Loucy (cell line): ENCODE data around the gene NUDT3.

Experiments
- H2AFZ ChIP-seq: fragments of 200-600 bp; sonication (generic); 2 replicates; pipeline ENCODE4 v1.6.0; 2016; ENCODE audit warnings: antibody characterized with exemption, mild to moderate bottlenecking, low read length, moderate library complexity
- H3F3A ChIP-seq: fragments of 200-600 bp; 2 replicates; pipeline ENCODE4 v1.6.0; 2016; ENCODE audit warnings: antibody characterized with exemption, low read depth, mild to moderate bottlenecking
- H3K27me3 ChIP-seq: fragments of 200-600 bp; sonication (generic); 2 replicates; pipeline ENCODE4 v1.6.1; 2014; ENCODE audit warnings: low read length, mild to moderate bottlenecking; ENCODE audit not compliant: insufficient read depth, poor library complexity, severe bottlenecking
- H3K36me3 ChIP-seq: fragments of 200-600 bp; sonication (generic); 2 replicates; pipeline ENCODE4 v1.6.1; 2016; ENCODE audit warnings: low read length; ENCODE audit not compliant: insufficient read depth
- H3K4me1 ChIP-seq: fragments of 200-600 bp; sonication (generic); 2 replicates; pipeline ENCODE4 v1.5.1; 2014; ENCODE audit warnings: low read length, mild to moderate bottlenecking; ENCODE audit not compliant: insufficient read depth, poor library complexity, severe bottlenecking
- H3K4me2 ChIP-seq: fragments of 200-600 bp; sonication (generic); 2 replicates; pipeline ENCODE4 v1.6.0; 2014; ENCODE audit warnings: antibody characterized with exemption, low read length, low read depth, mild to moderate bottlenecking; ENCODE audit not compliant: poor library complexity, severe bottlenecking
- H3K4me3 ChIP-seq: fragments of 200-600 bp; sonication (generic); 2 replicates; pipeline ENCODE4 v1.5.1; 2014; ENCODE audit warnings: low read length, mild to moderate bottlenecking, mixed read lengths; ENCODE audit not compliant: poor library complexity, severe bottlenecking
- H3K79me2 ChIP-seq: fragments of 200-600 bp; sonication (generic); 2 replicates; pipeline ENCODE4 v1.6.1; 2014; ENCODE audit warnings: low read length; ENCODE audit not compliant: insufficient read depth
- H3K9ac ChIP-seq: fragments of 200-600 bp; sonication (generic); 2 replicates; pipeline ENCODE4 v1.6.0; 2014; ENCODE audit warnings: mild to moderate bottlenecking, low read depth, low read length, moderate library complexity; ENCODE audit not compliant: poor library complexity, severe bottlenecking
- H3K9me2 ChIP-seq: fragments of 200-600 bp; sonication (generic); replicated peaks from 2 replicates; pipeline ENCODE4 v1.6.1; 2016; ENCODE audit warnings: low read depth, low read length, mixed read lengths
- H3K9me3 ChIP-seq: fragments of 200-600 bp; sonication (generic); 2 replicates; pipeline ENCODE4 v1.6.1; 2014; ENCODE audit warnings: mild to moderate bottlenecking, antibody characterized with exemption, low read length, low read depth; ENCODE audit not compliant: insufficient read depth
- H4K20me1 ChIP-seq: fragments of 200-600 bp; sonication (generic); 2 replicates; pipeline ENCODE4 v1.6.0; 2014; ENCODE audit warnings: antibody characterized with exemption, low read length, mild to moderate bottlenecking; ENCODE audit not compliant: insufficient read depth, poor library complexity, severe bottlenecking
- EZH2phosphoT487 ChIP-seq: fragments of 200-600 bp; IDR thresholded peaks from 2 replicates; pipeline ENCODE4 v1.6.1; 2018; ENCODE audit warnings: antibody characterized with exemption, mild to moderate bottlenecking, moderate library complexity, borderline replicate concordance
- TF ChIP-seq, protein P1 (sequence below): fragments of 200-600 bp; sonication (generic); conservative IDR thresholded peaks from 2 replicates; pipeline ENCODE4 v1.5.1; 2014; ENCODE audit warnings: mild to moderate bottlenecking, antibody characterized with exemption, low read length

The NUDT3 gene

GRCh38 chr6:34232901-34233300, 159.6 kb downstream of the NUDT3 start:
- H3K9me3 ChIP-seq: no peaks in the 10 kb centered on the region
- peaks cover 5% of the 10 kb centered on the region for H3K79me2 ChIP-seq
- no peaks in the 10 kb centered on the region for H3K36me3 ChIP-seq
- no peaks in the 10 kb centered on the region for H3K27me3 ChIP-seq
- H3K4me2 ChIP-seq: no peak overlapping the region
- H3K9ac ChIP-seq: no peak overlapping the region
- no peak overlapping the region for H3K4me3 ChIP-seq
- H3F3A ChIP-seq: 0 out of 2 replicates have a peak, but pooled peaks cover 6% of the 10 kb centered on the region
- no peaks in the 10 kb centered on the region for H3K9me2 ChIP-seq
- H3K4me1 ChIP-seq: peaks cover 6% of the 10 kb centered on the region
- TF ChIP-seq EZH2phosphoT487: no peak
- TF ChIP-seq, protein P1, sequence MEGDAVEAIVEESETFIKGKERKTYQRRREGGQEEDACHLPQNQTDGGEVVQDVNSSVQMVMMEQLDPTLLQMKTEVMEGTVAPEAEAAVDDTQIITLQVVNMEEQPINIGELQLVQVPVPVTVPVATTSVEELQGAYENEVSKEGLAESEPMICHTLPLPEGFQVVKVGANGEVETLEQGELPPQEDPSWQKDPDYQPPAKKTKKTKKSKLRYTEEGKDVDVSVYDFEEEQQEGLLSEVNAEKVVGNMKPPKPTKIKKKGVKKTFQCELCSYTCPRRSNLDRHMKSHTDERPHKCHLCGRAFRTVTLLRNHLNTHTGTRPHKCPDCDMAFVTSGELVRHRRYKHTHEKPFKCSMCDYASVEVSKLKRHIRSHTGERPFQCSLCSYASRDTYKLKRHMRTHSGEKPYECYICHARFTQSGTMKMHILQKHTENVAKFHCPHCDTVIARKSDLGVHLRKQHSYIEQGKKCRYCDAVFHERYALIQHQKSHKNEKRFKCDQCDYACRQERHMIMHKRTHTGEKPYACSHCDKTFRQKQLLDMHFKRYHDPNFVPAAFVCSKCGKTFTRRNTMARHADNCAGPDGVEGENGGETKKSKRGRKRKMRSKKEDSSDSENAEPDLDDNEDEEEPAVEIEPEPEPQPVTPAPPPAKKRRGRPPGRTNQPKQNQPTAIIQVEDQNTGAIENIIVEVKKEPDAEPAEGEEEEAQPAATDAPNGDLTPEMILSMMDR: no peak
- H2AFZ ChIP-seq: no peak overlapping the region
- no peaks in the 10 kb centered on the region for H4K20me1 ChIP-seq

DNA sequence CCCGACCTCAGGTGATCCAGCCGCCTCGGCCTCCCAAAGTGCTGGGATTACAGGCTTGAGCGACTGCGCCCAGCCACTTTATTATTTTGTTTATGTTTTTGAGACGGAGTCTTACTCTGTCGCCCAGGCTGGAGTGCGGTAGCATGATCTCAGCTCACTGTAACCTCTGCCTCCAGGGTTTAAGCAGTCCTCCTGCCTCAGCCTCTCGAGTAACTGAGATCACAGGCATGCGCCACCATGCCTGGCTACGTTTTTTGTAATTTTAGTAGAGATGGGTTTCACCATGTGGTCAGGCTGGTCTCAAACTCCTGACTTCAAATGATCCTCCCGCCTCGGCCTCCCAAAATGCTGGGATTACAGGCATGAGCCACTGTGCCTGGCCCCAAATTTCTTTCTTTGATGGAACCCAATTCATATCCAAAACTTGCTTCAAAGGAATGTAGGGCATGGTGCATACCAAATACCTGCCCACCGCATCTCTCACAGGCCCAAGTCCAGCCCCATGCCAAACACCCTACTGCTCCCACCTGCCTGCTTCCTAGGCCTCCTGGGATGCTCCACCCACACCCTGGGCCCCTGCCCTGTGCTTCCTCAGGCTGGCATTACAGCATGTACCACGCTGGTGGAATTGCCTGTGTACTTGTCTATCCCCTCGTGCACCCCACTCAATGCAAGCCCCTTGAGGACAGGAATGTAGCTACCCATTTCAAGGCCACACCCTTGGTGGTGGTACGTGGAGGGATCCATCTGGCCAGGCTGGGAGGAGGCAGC, 160.7 kb downstream of the NUDT3 start:
- Histone ChIP-seq H3K4me3 (no peak overlapping the region), H3K27me3 (no peaks in the 10 kb centered on the region), H3K36me3 (no peaks in the 10 kb centered on the region), H3F3A (0 out of 2 replicates have a peak, but pooled peaks cover 6% of the 10 kb centered on the region), H3K9ac (no peak overlapping the region), H4K20me1 (no peaks in the 10 kb centered on the region), H3K79me2 (no peaks in the 10 kb centered on the region), H3K4me2 (no peak overlapping the region), H3K9me3 (no peaks in the 10 kb centered on the region), H3K9me2 (no peaks in the 10 kb centered on the region), H2AFZ (no peak overlapping the region), H3K4me1 (peaks cover 17% of the 10 kb centered on the region)
- no peak for TF ChIP-seq EZH2phosphoT487
- TF ChIP-seq, protein P1: no peak

DNA sequence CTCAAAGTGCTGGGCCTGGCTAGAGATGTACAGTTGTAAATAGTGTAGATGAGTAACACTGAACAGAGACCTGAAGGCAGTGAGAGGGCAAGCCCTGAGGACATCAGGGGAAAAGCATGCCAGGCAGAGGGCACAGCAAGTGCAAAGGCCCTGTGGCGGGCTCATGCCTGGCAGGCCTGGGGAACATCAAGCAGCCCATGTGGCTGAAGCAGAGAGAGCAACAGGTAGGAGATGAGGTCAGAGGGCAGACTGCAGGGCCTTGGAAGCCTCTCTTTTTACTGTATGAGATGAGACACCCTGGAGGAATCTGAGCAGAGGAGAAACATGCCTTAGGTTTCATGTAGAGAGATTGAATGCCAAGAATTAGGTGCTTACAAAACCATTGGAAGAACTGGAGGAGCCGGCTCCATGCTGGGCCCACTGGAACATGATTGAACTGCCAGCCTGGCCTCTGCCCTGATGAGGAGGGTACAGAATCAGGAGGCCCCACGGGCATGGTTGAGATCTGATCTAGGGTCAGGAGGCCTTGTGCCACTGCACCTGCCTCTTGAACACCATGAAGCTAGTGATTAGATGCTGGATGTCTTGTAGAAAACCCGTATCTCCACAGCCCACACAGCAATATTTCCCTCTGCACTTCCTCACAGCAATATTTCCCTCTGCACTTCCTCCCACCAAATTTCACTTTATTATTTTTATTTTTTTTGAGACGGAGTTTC, 161.7 kb downstream of the NUDT3 start:
- no peak overlapping the region for H2AFZ ChIP-seq
- H3K9ac ChIP-seq: no peak overlapping the region
- no peaks in the 10 kb centered on the region for H3K36me3 ChIP-seq
- H4K20me1 ChIP-seq: no peaks in the 10 kb centered on the region
- 0 out of 2 replicates have a peak, but pooled peaks cover 6% of the 10 kb centered on the region for H3F3A ChIP-seq
- H3K4me2 ChIP-seq: no peak overlapping the region
- TF ChIP-seq, protein P1: no peak
- TF ChIP-seq EZH2phosphoT487: no peak
- no peak overlapping the region for H3K4me3 ChIP-seq
- no peaks in the 10 kb centered on the region for H3K27me3 ChIP-seq
- peaks cover 14% of the 10 kb centered on the region for H3K4me1 ChIP-seq
- H3K9me2 ChIP-seq: no peaks in the 10 kb centered on the region
- H3K79me2 ChIP-seq: no peaks in the 10 kb centered on the region
- H3K9me3 ChIP-seq: no peaks in the 10 kb centered on the region
